NCI-H2227 (cell line): ENCODE data around the gene ADAMTS12.

ENCODE experiments used
- DNase-seq: peaks from one replicate; lab custom pipeline; 2025; ENCODE audit not compliant: unreplicated experiment; lab: John Stamatoyannopoulos, UW

ADAMTS12 gene

DNA sequence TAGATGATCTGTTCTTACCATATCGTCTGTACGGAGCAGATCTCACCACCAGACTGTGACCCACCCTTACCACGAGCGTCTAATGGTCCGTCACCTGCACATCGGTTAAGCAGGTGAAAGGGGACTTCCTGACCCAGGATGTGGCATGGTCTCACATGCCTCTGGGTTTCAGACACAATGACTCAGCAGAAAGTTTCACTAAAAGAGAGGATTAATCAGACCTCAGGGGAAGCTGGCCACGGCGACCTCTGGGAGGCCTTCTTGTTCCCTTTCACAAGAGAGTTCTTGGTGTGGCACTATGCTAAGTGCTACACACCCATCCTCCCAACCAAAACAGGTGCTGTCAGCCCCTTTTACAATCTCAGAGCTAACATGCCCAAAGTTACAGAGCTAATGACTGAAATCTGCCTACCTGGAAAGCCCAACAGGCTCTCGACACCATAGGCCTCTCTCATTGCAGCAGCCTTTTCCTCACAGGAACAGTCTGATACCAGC is 41.6 kb downstream of the ADAMTS12 start:
- DNase-seq, result no peak

DNA sequence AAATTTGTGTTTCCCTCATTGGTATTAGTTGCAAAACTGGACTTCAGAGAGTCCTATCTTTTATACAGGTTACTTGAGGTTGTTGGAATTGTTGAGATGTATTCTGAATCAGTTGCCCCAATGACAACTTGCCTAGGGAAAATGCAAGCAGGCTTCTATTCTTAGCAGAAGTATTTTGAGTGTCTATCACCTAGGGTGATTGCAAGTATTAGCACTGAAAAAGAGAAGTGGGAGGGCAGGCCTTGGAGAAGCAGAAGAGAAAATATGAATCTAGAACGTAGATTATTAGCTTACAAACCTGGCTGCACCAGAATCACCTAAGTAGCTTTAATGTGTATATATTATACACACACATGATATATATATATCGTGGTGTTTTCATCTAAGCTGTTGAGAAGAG is 43.2 kb downstream of the ADAMTS12 start:
- DNase-seq, result no peak

DNA sequence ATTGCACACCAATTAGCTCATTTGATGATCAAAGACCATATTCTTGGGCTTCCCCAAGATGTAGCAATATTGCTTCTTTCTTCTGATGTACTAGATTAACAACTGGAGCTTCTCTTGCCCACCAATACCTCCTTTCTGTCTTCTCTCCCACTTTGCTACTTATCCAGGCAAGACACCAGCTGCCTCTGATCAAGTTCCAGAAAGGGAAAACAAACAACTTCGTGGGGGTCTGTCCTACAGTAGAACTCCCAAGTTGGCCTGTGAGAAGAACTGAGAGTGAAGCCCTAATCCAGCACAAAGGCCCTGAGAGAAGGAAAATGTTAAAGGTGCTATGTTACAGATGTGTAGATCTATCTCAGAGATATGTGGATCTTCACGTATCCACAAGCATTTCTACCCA is 44.9 kb downstream of the ADAMTS12 start:
- no peak for DNase-seq

DNA sequence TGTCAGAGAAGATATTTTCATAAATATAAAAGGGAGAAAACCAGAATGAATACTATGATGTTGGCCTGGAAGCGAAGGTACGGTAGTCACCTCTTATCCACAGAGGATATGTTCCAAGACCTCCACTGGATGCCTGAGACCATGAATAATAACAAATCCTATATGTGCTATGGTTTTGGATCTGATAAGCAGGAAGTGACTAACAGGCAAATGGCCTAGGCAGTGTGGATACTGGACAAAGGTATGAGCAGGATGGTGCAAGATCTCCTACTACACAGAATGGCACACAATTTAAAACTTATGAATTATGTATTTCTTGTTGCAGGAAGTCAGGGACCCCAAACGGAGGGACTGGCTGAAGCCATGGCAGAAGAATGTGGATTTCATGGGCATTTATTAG is 48.2 kb downstream of the ADAMTS12 start:
- no peak for DNase-seq

DNA sequence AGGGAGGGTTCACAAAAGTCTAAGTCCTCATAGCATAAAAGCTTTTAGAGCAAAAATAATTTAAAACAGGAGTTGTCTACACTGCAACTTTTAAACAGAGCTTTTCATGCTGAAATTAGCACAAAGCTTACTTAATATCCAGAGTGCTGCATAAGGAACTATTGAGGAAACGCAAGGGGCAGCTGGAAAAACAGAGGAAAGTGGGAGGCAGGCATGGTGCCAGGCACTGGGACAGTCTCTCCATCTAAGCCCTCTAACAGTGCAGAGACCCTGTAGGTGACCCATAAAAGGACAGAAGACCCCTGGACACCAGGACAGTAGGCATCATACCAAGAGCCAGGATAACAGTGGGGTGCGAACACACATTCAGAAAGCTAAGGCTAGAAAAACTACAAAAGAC is 49.3 kb downstream of the ADAMTS12 start:
- no peak for DNase-seq

DNA sequence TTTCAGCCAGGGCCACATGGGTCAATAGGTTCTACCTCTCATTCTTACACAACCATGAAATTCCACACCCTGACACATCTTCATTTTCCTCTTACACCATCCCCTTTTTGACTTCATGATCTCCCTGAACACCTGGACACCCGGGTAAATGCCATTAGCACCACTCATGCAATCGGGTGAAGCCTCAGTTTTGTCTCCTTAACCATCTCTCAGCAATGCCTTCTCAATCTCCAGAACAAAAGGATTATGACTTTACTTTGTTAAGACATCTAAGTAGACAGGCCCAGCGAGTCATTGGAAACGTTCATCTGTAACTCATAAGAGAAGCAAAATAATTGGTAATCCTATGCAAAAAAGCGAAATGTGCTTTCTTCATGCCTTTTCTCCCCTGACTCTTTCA is 49.9 kb downstream of the ADAMTS12 start:
- no peak for DNase-seq

DNA sequence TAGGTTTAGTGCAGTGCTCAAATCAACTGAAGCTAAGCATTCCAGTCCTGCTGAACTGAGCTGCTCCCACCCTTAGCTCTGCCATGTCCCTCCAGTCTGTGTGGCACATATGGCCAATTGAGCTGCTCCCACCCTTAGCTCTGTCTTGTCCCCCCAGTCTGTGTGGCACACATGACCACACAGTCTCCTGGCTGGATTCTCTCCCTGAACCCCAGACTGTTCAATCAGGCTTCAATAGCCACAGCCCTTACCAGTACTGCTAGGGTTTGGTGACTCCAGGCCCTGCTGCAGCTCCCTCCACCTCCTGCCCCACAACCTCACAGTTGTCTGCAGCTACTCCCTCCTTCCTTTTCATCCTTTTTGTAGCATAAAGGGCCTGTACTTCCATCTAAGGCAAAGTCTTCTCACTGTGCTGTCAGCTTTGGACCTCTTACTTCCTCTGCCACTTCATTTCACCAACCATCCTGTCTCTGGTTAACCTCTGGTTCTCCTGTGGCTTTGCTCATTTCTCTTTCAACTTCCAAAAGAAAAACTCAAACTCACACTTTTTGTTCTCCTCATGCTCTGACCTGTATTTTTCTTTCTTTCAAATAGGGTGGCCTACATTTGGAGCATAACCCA is 50.8 kb downstream of the ADAMTS12 start:
- DNase-seq, result no peak

DNA sequence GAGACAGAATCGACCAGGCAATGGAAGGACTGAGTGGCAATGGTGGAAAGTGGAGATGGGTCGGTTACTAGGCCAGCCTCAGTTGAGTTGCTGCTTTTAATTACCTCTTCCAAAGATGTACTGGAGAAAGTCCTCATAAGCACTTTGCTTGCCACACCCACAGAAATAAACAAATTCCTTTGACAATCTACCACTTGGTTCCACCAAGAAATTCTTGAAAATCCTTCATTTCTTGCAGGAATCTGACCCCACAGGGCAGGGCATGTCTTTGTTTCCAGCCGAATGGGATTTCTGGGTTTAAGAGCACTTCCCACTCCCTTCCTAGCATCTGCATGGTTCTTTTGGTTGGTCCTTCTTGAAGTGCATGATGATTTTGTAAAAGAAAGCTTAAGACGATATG is 54.5 kb downstream of the ADAMTS12 start:
- no peak for DNase-seq

DNA sequence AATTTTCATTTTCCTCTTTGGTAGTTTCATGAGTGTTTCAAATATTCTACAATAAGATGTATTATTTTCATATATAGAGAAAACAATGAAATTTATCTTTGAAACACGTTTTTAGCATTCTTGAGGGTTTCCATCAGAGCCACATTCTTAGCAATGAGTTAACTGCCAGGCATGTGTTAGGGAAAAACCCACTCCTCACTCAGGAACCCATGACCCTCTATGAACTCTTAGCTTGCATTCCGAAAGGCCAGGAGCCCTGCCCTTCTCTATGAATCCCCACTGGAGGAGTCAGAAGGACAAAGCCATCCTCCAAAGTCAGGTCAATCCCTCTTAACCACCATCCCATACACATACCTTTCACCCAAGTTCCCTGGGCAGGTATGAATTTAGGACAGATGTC is 57.5 kb downstream of the ADAMTS12 start:
- no peak for DNase-seq

DNA sequence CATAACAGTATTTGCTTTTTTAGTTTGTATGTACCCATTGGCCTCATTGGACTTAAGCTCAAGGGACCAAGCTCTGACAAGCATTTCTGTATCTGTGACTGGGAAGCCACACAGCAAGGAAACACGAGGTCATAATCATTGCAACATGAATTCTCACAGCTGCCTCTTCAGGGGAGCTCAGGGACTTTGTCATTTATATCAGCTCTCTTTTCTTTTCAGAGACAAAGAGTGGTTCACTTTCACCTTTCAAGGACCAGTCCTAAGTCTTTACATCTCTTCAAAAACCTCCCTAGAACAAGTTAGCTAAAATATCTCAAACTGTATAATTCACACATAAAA is 58.6 kb downstream of the ADAMTS12 start:
- DNase-seq, result no peak

DNA sequence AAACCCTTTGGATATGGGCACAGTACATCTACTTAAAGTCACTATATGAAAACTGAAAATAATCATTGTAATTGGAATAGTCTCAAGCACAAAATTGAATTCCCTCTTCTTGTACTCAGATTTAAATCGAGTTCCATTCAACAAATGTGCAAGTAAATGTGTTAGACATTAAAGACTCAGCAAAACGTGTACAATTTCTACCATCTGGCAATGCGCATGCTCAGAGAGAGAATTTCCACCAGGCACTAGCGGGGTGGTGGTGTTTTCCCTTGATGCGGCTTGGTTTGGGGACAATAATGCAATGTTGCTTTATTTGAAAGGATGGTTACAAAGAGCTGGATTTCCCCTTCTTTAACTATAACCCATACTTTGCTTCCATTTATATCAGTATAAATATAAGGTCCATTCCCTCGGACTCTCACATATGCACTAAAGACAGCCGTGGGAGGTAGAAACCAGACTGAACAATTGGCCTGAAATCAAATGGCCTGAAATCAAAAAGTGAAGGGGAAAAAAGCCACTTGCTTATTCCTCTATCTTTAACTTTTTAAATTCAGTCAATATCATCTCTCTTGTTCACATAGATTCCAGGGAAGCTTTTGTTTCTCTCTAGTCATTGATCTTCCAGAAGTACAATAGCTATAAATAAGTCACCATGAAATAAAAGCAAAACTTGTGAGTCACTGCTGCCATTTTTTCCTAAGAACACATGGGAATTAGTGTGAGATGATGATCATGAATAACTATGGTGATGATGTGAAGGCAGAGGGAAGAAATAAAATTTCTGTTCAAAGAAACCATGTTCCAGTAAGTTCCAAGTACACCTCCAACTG is 59.2 kb downstream of the ADAMTS12 start:
- DNase-seq, result no peak

DNA sequence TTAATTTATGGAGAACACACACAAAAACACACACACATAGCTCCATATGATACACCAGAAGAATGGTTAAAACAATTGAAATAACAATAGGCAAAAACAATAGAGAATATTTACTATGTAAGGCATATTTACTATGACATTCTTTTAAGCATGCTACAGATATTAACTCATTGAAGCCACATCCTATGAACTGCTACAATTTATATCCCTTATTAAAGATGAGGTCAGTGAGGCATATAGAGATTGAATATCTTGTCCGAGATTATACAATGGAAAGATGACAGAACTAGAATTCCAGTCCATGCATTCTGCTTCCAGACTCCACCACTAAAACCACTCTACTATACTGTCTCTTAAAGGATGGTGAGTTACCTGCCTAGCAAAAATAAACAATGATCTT is 60.7 kb downstream of the ADAMTS12 start:
- DNase-seq, result no peak

DNA sequence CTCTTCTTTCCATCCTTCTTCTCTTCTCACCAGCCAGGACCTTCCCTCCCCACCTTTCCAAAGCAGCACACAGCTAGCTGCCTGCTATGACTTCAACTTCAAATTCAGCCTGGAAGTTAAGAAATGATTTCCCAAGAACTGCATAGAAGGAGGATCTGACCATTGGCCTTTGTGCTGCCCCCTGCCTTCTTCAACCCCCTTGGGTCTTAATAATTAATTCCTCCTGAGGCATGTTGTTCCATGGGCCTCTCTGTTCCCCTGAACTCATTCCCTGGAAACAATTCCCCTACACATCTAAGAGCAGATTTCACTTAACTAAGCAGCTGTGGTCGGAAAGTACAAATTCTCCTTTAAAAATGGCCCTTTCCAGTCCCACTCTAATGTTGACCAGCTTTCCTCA is 62.4 kb downstream of the ADAMTS12 start:
- no peak for DNase-seq

DNA sequence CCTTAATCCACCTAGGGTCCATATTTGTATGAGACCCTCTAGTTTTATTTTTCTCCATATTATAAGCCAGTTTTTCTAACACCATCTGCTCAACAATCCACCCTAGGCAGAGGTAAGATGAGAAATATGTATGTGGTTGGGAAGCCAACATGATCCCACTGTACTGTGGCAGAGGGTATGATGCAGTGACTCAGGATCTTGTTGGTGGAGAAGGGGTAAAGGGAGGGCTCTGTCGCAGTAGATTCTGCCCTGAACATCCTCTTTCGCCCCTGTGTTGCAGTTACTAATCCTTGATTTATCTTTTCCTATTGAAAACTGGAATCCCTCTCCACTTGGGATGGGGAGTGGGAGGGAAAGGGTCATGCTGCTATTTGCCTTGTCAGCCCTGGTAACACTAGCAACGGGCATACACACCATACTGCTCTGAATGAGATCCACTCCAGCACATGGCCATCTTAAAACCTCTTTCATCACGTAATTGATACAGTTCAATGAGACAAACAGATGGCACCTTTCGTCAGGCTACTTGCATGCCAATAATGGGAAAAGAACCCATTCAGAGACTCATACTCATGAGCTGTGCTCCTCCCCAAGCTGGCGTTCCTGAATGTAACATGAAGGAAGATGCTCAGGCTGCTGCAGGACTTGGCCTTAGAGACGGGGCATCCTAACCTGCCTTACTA is 63.0 kb downstream of the ADAMTS12 start:
- no peak for DNase-seq

DNA sequence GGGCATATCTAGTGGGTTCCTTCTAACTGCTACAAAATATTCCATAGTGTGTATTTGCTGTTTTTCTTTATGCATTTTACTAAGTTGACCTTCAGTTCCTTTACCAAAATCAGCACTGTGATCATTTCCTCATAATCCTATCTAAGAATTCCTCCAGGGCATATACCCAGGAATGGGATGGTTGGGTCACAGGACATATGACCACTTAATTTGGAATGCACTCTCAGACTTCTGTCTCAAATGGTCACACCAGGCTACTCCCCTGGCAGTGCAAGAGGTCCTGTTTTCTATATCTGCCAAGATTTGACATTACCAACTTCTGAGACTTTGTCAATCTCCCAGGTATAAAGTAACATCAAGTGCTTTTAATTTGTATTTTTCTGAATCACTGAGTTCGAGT is 63.9 kb downstream of the ADAMTS12 start:
- DNase-seq, result no peak

DNA sequence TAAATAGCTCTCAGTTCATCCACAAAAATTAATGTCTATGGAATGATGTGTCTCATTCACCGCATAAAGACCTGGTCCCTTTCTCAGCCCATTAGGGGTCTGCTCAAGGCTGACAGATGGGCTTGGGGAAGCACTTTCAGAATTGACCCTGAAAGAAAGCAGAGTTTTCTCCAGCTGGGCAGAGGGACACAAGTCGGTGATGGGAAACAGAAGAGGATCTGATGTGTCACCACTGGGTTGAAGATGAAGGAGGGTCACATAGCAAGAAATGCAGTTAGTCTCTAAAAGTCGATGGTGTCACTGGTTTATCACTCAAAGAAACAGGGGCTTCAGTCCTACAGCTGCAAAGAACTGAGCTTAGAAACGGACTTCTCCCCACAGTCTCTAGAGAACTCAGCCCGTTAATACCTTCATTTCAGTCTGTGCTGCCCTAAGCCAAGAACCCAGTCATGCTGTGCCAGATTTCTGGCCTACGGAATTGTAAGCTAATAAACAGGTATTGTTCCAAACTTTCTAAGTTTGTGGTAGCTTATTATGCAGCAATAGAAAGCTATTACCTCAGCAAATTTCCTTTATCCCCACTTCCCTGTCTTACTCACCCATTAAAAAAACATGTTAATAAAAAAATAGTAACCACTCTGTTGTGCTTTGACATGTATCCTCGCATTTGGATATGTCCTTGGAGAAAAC is 64.6 kb downstream of the ADAMTS12 start:
- no peak for DNase-seq

DNA sequence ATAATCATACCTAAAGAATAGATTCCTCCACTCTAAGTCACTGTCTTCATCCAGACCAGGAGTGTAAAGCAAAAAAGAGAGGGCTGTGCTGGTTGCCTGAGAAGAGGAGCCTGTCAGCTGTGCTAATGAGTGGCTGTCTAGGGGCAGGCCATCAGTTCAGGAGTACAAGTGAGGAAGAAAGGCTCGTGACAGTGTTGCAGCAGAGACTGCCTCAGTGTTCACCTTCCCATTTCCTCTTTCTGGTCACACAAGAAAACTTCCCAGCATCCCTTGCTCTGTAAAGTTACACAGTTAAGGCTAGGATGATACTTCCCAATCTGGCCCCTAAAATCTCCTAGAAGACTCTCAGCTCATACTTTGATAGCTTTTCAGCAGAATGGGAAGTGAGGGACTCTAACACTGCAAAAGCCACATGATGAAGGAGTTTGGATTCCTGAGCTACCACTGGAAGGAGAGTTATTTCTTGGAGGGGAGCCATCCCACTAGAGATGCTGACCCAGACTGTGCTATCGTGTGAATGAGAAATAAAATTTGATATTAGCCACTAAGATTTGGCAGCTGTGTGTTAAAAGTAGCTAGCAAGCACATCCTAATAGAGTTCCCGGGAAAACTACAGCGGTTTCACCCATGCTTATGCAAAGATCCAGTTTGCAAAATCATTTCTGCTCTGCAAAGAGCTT is 67.1 kb downstream of the ADAMTS12 start:
- no peak for DNase-seq

DNA sequence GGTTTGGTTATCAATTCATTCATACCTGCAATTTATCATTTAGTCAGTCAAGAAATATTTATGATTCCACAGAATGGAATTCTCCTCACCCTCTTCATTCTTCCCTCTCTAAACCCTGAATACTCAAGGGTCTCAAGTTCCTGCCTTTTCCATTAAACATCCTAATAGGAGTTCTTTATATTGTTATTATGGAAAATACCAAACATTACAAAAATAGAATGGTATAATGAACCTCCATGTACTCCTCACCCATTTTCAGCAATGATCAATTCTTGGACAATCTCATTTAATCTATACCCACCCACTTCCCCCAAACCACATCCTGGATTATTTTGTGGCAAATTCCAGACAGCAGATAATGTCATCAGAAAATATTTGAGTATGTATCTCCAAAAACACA is 74.5 kb downstream of the ADAMTS12 start:
- no peak for DNase-seq

DNA sequence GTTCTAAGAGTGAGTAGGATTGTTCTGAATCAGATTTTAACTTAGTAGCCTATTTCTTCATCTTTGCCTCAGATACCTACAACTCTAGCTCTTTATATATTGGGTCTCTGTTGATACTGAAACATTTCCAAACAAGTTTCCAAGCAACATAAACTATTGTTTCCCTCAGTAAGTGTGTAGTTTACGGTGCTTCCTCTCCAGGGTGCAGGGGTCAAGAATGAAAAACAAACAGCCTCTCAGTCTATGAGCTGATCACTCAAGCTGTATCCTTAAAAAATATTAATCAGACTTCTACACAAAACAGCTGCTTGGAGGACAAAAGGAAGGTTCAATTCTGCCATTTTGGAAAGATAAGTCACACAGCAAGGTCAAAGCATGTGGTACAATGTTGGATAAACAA is 75.0 kb downstream of the ADAMTS12 start:
- no peak for DNase-seq

DNA sequence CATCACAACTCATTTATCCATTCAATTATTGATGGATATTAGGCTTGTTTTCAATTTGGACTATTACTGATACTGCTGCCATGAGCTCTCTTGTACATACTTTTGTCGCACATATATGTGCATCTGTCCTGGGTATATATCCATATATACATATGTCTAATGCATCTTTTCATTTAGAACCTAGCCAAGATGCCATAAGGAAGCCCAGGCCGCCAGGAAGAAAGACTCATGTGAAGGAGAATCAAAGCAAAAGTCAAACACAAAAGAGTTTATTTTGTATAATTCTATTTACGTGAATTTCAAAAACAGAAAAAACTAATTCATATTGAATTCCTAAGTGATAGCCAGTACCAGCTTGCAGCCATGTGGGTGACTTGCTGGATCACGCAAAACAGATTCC is 79.0 kb downstream of the ADAMTS12 start:
- no peak for DNase-seq

DNA sequence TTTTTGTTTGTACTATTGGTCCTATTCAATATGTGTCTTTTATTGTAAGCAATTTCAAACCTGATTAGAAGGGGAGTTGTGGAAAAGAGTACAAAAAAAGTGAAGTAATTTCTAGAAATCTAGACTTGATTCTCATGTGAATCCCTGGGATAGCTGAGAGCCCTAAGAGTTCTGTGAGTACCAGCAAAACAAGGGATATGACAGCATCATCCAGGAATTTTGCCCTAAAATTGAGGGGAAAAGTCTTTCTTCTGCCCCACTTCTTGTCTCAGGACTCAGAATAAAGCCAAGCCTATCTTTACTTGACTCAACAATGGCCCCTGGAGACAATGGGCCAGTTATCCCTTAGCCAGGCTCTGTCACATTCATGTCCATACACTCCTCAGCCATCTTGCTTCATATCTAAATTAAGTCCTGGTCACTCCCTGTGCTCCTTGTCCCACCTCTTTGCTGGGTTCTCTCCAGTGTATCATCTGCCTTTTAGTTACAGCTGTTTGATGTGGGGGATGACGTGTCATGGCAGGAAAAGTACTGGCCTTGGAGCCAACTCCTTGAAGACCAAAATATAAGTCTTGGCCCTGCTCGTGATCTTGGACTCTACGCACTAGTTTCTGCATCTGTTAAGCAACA is 81.2 kb downstream of the ADAMTS12 start:
- DNase-seq, result no peak
